HG02642 (cell line): ENCODE data around the gene KLHDC2.
"Not testable (repeated sequence)": the region's sequence is repeated elsewhere in the genome, so short reads cannot be mapped to it uniquely, and the experiment has no call there.

Experiments used
- ATAC-seq: cut with Tn5 transposase; IDR thresholded peaks from one replicate; pipeline ENCODE4 v1.9.1; 2021; ENCODE audit warnings: mild to moderate bottlenecking; ENCODE audit not compliant: unreplicated experiment, poor library complexity

Gene KLHDC2

DNA sequence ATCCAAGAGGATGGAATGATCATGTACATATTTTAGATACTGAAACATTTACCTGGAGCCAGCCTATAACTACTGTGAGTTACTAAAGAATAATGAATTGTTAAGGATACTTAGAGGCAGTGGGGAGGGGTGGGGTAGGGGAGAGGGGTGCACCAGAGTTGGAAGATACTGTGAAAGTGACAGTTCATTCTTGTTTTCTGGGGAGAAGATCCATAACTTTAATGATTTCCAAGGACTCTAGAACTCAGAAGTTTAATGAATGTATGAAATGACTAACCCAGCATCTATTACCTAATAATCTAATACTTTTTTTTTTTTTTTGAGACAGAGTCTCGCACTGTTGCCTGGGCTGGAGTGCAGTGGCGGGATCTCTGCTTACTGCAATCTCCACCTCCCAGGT, 10.5 kb downstream of the KLHDC2 start:
- ATAC-seq = no peak

DNA sequence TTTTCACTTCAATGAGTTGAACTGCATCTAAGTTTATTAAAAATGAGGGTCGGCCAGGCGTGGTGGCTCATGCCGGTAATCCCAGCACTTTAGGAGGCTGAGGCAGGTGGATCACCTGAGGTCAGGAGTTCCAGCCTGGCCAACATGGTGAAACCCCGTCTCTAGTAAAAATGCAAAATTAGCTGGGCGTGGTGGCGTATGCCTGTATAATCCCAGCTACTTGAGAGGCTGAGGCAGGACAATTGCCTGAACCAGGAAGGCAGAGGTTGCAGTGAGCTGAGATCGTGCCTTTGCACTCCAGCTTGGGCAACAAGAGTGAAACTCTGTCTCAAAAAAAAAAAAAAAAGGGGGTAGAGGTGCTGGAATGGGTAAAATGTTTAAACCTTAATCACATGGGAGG, 13.1 kb downstream of the KLHDC2 start:
- ATAC-seq = not testable (repeated sequence)

DNA sequence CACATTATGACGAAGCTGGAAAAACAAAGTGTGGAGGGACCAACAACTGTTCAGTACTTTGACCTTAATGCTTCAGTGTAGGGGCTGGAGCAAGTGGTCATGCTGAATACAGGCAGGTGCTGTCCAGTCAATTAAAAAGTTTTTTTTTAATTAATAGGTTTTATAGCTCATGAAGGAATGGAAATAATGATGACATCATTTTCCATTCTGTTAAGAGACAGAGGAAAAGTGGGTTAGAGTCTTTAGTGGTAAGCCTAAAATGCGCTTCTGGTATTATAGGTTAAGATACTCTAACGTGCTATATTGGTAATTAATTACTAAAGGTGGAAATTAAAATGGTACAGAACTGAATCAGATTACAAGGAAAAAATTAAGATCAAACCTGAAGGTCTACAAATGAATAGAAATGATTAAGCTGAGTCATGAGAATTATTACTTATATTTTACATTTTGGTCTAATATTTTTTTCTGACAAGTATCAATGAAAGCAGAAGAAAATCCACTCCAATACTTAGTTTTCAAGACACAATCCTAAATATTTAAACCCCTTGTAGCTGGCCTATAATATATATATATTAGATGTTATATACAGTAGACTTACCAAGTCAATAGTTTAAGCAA, 15.6 kb downstream of the KLHDC2 start:
- no peak for ATAC-seq

DNA sequence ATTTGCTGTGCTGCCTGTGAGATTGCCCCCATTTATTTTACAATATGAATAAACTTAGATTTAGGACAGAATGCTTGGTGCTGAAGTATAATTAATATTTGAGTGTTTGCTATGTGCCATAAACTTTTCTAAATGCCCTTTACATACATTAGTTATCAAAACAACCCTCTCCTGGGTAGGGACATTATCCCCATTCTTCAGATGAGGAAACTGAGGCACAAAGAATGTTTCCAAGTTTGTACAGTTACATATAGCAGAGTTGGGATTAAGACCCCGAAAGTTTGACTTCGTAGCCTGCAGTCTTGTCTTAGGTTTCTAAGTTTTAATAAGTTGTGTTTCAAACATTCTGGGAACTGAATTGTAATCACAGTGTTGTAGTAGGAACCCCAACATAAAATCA, 18.4 kb downstream of the KLHDC2 start:
- ATAC-seq = no peak

DNA sequence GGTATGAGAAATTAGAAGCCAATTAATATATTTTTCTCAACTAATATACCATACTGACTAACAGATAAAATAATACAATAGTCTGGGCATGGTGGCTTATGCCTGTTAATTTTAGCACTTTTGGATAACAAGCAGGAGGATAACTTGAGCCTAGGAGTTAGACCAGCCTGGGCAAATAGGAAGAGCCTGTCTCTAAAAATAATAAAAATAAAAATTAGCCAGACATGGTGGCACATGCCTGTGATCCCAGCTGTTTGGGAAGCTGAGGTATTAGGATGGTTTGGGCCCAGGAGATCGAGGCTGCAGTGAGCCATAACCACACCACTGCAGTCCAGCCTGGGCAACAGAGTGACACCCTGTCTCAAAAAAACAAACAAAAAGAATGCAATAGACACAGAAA, 24.7 kb downstream of the KLHDC2 start:
- no peak for ATAC-seq

DNA sequence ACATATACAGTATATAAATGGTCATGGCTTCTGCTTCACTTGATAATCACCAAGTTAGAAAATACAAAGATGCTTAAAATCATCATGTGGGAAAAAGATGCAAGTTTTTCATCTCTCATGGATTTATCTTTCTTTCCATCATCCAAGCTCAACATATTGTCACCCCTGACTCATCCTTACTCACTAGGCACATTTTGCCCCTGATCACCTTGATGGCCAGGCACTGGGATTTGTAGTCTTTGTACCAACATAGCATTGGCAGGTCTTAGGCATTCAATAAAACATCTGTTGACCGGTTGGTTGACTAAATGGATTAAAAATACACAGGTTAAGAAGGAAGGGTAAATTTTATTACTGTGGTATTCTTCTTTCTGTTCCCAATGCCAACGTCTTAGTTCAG, 28.1 kb downstream of the KLHDC2 start:
- no peak for ATAC-seq

DNA sequence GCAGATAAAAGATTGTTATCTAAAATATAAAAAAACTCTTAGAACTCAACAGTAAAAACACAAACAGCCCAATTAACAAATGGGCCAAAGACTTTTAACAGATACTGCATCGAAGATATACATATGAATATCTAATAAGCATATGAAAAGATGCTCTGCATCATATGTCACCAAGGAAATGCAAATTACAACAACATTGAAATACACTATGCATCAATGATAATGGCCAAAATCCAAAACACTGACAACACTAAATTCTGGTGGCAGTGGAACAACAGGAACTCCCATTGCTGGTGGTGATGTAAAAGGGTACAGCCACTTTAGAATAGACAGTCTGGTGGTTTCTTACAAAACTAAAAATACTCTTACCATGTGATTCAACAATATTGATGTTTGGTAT, 40.8 kb downstream of the KLHDC2 start:
- no peak for ATAC-seq

DNA sequence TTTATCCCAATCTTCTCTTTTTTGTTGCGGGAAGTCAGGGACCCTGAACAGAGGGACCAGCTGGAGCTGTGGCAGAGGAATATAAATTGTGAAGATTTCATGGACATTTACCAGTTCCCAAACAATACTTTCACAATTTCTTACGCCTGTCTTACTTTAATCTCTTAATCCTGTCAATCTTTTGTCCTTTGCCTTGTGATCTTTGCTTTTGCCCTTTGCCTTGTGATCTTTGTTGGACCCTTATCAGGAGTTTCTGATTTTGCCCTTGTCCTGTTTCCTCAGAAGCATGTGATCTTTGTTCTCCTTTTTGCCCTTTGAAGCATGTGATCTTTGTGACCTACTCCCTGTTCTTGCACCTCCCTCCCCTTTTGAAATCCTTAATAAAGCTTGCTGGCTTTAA, 48.2 kb downstream of the KLHDC2 start:
- not testable (repeated sequence) for ATAC-seq

DNA sequence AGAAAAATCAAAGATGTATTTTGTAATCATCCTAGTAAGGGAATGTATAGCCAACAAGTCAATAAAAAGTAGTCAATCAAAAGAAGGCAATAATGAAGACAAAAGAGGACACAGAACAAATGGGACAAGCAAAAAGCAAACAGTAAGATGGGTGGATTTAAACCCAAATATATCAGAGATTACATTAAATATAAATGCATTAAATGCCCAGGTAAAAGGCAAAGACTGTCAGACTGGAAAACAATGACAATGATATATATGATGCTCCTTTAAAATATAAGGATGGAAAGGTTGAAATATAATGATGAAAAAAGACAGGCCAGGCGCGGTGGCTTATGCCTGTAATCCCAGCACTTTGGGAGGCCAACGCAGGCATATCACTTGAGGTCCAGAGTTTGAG, 48.9 kb downstream of the KLHDC2 start:
- no peak for ATAC-seq

DNA sequence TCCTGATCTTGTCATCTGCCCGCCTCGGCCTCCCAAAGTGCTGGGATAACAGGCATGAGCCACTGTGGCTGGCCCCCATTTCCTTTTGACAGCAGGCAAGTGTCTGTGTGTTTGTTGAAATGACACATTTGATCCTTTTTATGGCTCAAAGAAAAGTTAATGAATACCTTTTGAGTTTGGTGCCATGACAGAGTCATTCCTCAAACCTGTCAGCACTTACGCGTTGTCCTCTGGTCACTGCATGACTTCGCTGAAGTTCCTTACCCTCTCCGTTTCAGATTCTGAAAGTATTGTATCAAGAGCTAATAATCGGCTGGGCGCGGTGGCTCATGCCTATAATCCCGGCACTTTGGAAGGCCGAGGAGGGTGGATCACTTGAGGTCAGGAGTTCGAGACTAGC, 52.2 kb downstream of the KLHDC2 start:
- no peak for ATAC-seq

DNA sequence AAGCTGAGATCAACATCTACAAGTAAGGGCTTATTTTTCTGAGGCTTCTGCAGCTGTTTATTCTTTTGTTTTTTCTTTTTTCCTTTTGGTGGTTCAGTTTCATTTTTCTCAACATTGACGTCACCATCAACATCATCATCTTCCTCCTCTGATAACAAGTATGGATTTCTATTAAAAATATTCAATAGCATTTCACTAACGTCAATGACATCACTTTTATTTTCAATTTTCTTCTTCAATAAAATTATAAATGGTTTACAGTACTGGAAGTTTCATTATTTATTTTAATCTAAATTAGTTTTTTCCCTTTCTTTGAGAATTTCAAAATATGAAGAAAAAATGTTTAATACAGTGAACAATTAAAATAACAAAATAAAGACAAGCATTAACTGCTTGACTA, 60.7 kb downstream of the KLHDC2 start:
- no peak for ATAC-seq
